K562 (cell line): ENCODE data around the gene SLC25A45. TPM values are rescaled to one million over a fixed set of nuclear protein-coding genes. Genes with fewer than 3 reads are reported as not detected.
A peak's percentile ranks its signal among the peaks of the same experiment; 100 is the strongest.

ENCODE experiments used
- KDM1A ChIP-seq, 2 experiments: fragments of 450-650 bp; IDR thresholded peaks; 2 replicates each; pipeline ENCODE4 v1.6.1; 2016; ENCODE audit warnings: mild to moderate bottlenecking in 2 of 2
- KLF10 ChIP-seq: fragments of 250-450 bp; sonication (Bioruptor Pico); IDR thresholded peaks from 2 replicates; pipeline ENCODE4 v1.6.1; 2021; ENCODE audit warnings: matching md5 sums
- MYBL2 ChIP-seq, 2 experiments: fragments of 450-650 bp in 1 of 2; sonication (generic) in 1 of 2; formaldehyde crosslinking in 1 of 2; IDR thresholded peaks; 2 replicates each; pipeline versions ENCODE4 v1.6.1 to v1.8.1; 2017 to 2022; ENCODE audit warnings: borderline replicate concordance in 1 of 2, inconsistent platforms in 1 of 2, low read depth in 1 of 2, mild to moderate bottlenecking in 1 of 2, missing genetic modification reagents in 1 of 2, moderate library complexity in 1 of 2
- NCOA4 ChIP-seq: fragments of 450-650 bp; IDR thresholded peaks from 2 replicates; pipeline ENCODE4 v1.6.1; 2018; ENCODE audit warnings: mild to moderate bottlenecking; ENCODE audit not compliant: partially characterized antibody
- NFATC3 ChIP-seq: fragments of 450-650 bp; IDR thresholded peaks from 2 replicates; pipeline ENCODE4 v1.6.1; 2017; ENCODE audit warnings: mild to moderate bottlenecking
- PTRF ChIP-seq: fragments of 450-650 bp; IDR thresholded peaks from 2 replicates; pipeline ENCODE4 v1.6.1; 2016; ENCODE audit warnings: mild to moderate bottlenecking, missing genetic modification characterization, missing compliant biosample characterization
- REST ChIP-seq, 2 experiments: fragments of 450-650 bp; formaldehyde crosslinking in 1 of 2; IDR thresholded peaks; 2 replicates each; pipeline versions ENCODE4 v1.4.0 to v1.6.1; 2014 to 2020; ENCODE audit warnings: mild to moderate bottlenecking in 2 of 2, borderline replicate concordance in 1 of 2, low read depth in 1 of 2
- THRA ChIP-seq: fragments of 450-650 bp; IDR thresholded peaks from 2 replicates; pipeline ENCODE4 v1.6.1; 2017; ENCODE audit warnings: mild to moderate bottlenecking, moderate library complexity
- XRCC3 ChIP-seq: fragments of 450-650 bp; IDR thresholded peaks from 2 replicates; pipeline ENCODE4 v1.6.1; 2017; ENCODE audit warnings: mild to moderate bottlenecking, moderate library complexity
- ZFPM2 ChIP-seq: fragments of 250-450 bp; sonication (Bioruptor Pico); IDR thresholded peaks from 2 replicates; pipeline ENCODE4 v1.5.1; 2022; ENCODE audit warnings: mild to moderate bottlenecking
- ZKSCAN8 ChIP-seq: fragments of 200-800 bp; sonication (Bioruptor generic); IDR thresholded peaks from 2 replicates; pipeline ENCODE4 v1.6.1; 2016; ENCODE audit warnings: missing genetic modification characterization, missing compliant biosample characterization
- ZNF175 ChIP-seq: fragments of 200-800 bp; sonication (Bioruptor generic); IDR thresholded peaks from 2 replicates; pipeline ENCODE4 v1.6.1; 2016; ENCODE audit warnings: low read depth, mild to moderate bottlenecking, missing genetic modification characterization, missing compliant biosample characterization
- ZNF184 ChIP-seq: sonication (generic); formaldehyde crosslinking; IDR thresholded peaks from 2 replicates; pipeline ENCODE4 v1.5.0; 2020; ENCODE audit warnings: missing genetic modification reagents
- ZNF24 ChIP-seq: fragments of 450-650 bp; IDR thresholded peaks from 2 replicates; pipeline ENCODE4 v1.6.1; 2016
- ZNF507 ChIP-seq: conservative IDR thresholded peaks from 2 replicates; pipeline ENCODE4 v1.6.1; 2017; ENCODE audit warnings: missing genetic modification characterization, missing compliant biosample characterization
- polyA plus RNA-seq, 8 experiments: library from polyadenylated mRNA; depleted of rRNA in 4 of 8; stranded (reverse) in 5 of 8; unstranded in 3 of 8; fragments of >200 nt; fragmentation: Nextera tagmentation in 2 of 8; fragmentation: Illumina TruSeq in 1 of 8; extraction: Ambion mirVana in 2 of 8; extraction: Trizol in 1 of 8; gene quantifications; 2 replicates each; pipeline versions ENCODE4 v1.2.1 to v1.2.3, GENCODE V29; 2011 to 2014; ENCODE audit warnings: inconsistent platforms in 1 of 8, missing spikeins in 1 of 8
- total RNA-seq, 7 experiments: library from RNA; depleted of rRNA in 6 of 7; stranded (reverse); fragments of >200 nt in 6 of 7; fragmentation: Illumina TruSeq in 2 of 7; extraction: Trizol in 2 of 7; gene quantifications; 2 replicates each; pipeline versions ENCODE4 v1.2.1 to v1.2.3, GENCODE V29; 2011 to 2021; ENCODE audit warnings: low replicate concordance in 1 of 7
- TF ChIP-seq, protein P1 (sequence below), 3 experiments: IDR thresholded peaks in 2 of 3; conservative IDR thresholded peaks in 1 of 3; 2 replicates each; pipeline ENCODE4 v1.5.1; 2011 to 2012; ENCODE audit warnings: low read length in 3 of 3, mild to moderate bottlenecking in 3 of 3, control low read depth in 2 of 3, improper control_type of control experiment in 1 of 3, inconsistent platforms in 1 of 3, low read depth in 1 of 3, mixed read lengths in 1 of 3, moderate library complexity in 1 of 3; ENCODE audit not compliant: insufficient read depth in 2 of 3

Gene SLC25A45
- total and polyA plus RNA-seq, 9 of the 15 experiments (the other 6 are each of a cell fraction or from before 2014, with no cell fraction given), result 0.15 to 2.3 (median 0.68) TPM

DNA sequence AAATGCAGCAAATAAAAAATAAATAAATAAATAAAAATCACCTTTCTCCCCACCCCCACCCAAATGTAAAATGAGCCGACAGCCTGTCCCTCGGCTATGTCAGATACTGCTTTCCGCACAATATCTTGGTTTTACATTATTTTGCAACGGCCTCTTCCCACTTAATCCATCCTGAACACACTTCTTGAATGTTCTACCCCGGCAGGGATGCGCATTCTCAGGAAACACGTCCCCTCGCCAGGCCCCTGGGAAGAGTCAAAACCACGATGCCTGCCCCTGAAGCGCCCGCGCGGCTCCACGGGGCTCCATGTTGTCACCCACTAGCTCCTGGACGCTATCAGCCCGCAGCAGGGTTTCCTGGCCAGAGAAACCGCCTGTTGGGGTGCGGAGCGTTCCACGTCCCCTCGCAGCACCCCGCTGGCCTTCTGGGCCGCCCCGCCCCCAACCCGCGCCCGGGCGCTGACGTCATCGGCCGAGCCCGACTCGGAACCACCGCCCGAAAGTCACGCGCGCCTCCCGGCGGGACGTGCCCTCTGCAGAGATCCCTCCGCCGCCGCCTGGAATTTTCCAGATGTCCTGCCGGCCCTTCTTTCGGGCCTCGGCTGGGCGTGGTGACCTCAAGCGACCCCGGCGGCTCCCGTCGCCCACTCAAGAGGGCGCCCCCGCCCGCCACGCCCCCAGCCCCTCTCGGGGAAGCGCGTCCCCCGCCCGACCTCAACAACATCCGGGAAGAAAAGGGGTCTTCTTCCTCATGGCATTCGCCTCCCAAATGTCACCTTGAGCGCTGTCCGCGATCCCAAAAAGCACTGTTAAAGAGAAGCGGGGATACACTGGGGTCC, 39.6 kb upstream of the SLC25A45 start (continued):
- TF ChIP-seq MYBL2 (IDR thresholded peaks at IDR 0.05; ENCODE audit: low read depth) (no peak), MYBL2 (CRISPR knock-in tag; IDR thresholded peaks at IDR 0.05; ENCODE audit: borderline replicate concordance) (no peak), REST (IDR thresholded peaks at IDR 0.05; ENCODE audit: borderline replicate concordance) (peak; percentile 79), REST (CRISPR knock-in tag; IDR thresholded peaks at IDR 0.05; ENCODE audit: low read depth) (peak; percentile 51; the same call in 1 of the 2 replicates), XRCC3 (no peak), KDM1A (IDR thresholded peaks at IDR 0.05) (no peak), ZKSCAN8 (CRISPR knock-in tag) (no peak), NFATC3 (no peak), ZNF24 (no peak), ZNF175 (CRISPR knock-in tag) (no peak; the same call in none of the 2 replicates), PTRF (0 out of 2 replicates have a peak, but pooled peaks have one; percentile 38), ZFPM2 (CRISPR knock-in tag) (no peak), ZNF507 (tag) (no peak), THRA (no peak), KLF10 (no peak), ZNF184 (CRISPR knock-in tag) (no peak), NCOA4 (no peak)
- TF ChIP-seq, protein P1, sequence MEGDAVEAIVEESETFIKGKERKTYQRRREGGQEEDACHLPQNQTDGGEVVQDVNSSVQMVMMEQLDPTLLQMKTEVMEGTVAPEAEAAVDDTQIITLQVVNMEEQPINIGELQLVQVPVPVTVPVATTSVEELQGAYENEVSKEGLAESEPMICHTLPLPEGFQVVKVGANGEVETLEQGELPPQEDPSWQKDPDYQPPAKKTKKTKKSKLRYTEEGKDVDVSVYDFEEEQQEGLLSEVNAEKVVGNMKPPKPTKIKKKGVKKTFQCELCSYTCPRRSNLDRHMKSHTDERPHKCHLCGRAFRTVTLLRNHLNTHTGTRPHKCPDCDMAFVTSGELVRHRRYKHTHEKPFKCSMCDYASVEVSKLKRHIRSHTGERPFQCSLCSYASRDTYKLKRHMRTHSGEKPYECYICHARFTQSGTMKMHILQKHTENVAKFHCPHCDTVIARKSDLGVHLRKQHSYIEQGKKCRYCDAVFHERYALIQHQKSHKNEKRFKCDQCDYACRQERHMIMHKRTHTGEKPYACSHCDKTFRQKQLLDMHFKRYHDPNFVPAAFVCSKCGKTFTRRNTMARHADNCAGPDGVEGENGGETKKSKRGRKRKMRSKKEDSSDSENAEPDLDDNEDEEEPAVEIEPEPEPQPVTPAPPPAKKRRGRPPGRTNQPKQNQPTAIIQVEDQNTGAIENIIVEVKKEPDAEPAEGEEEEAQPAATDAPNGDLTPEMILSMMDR (IDR thresholded peaks at IDR 0.05 in 2 of 3, conservative IDR thresholded peaks at IDR 0.05 in 1 of 3; ENCODE audit: insufficient read depth in 2 of 3, low read depth in 1 of 3, low read length in 3 of 3), result no peak
